GM19328 (cell line): ENCODE data around the gene HSD17B7.

ENCODE experiments used
- ATAC-seq: cut with Tn5 transposase; IDR thresholded peaks from one replicate; pipeline ENCODE4 v1.9.1; 2021; ENCODE audit warnings: mild to moderate bottlenecking, moderate library complexity; ENCODE audit not compliant: unreplicated experiment

HSD17B7 gene

GRCh38 chr1:162854245-162854882 is 63.9 kb downstream of the HSD17B7 start:
- ATAC-seq: peak; percentile 69

GRCh38 chr1:162855461-162856150 is 65.1 kb downstream of the HSD17B7 start:
- no peak for ATAC-seq

GRCh38 chr1:162856260-162856659 is 65.8 kb downstream of the HSD17B7 start:
- ATAC-seq: no peak

GRCh38 chr1:162857850-162858249 is 67.3 kb downstream of the HSD17B7 start:
- no peak for ATAC-seq

GRCh38 chr1:162859191-162859590 is 68.7 kb downstream of the HSD17B7 start:
- ATAC-seq: no peak

- no peak for ATAC-seq
Measured at GRCh38 chr1:162861101-162861500, 70.6 kb downstream of the HSD17B7 start, which contains the start of gene CCDC190. TSS of gene CCDC190 (minus strand) at chr1:162861175. CDS start at chr1:162859646, 1,529 bp downstream.

GRCh38 chr1:162861625-162862024 is 71.1 kb downstream of the HSD17B7 start:
- ATAC-seq: no peak
